Stimulated activated CD4-positive, alpha-beta T cell treated with anti-CD3 and anti-CD28 coated beads, Interleukin-2, amount 100 ng/mL, for 24 hours (primary cell): ENCODE data around the gene NEK7.
A peak's percentile ranks its signal among the peaks of the same experiment; 100 is the strongest.

ENCODE experiments used
- DNase-seq, 2 donors: peaks; one replicate each; pipeline ENCODE4 v3.0.0-alpha.2; 2020

The NEK7 gene

DNA sequence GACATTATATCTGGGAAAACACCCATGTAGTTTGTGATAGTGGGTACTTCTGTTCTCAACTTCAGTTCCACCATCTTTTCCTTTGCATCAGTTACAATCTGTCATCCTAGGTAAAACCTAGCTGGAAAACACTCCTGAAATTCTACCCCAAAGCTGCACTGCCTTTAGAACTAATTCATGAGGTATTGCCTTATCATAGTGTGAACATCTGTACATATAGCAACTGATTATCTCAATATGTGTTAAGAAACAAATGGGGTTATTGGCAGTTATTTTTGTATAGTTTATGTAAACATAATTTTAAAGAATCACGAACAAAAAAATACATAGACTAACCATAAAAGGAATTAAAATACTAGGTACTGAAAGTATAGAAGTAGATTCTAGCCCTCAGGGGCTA lies 6.4 kb upstream of the NEK7 start:
- no peak for DNase-seq

DNA sequence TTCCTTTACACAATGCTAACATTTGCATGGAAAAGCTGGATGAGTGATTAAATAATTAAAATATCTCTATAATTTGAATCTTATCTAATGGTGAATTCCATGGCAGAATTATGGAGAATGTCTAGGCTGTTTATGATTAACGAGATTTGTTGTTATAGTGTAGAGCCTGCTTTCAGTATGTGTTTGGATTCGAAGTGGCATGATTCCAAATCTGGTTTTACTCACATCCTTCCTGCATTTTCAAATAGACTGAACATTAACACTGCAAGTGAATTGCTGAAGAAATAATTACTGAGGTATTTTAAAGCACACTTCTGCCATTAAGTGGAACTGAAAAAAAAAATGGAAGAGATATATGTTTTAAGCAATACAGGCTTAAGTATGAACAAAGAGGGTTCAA lies 5.1 kb upstream of the NEK7 start:
- DNase-seq = no peak

DNA sequence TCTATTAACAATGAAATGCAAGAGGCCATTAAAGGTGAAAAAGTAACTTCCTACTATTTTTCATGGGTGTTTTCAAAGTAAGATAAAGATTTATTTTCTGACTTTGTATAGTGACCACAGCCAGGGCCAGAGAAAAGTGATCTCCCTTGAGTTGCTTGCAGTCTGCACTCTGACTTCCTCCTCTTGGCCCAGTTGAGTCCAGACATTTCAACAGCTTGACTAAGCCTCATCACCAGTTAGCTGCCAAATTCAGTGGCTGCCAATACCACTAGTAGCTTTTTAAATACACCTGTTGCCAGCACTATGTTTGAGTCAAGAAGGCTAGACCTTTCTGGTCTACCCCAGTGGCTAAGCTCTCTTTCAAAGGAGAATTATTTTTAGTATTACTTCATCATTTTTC lies 3.7 kb upstream of the NEK7 start:
- DNase-seq = no peak

DNA sequence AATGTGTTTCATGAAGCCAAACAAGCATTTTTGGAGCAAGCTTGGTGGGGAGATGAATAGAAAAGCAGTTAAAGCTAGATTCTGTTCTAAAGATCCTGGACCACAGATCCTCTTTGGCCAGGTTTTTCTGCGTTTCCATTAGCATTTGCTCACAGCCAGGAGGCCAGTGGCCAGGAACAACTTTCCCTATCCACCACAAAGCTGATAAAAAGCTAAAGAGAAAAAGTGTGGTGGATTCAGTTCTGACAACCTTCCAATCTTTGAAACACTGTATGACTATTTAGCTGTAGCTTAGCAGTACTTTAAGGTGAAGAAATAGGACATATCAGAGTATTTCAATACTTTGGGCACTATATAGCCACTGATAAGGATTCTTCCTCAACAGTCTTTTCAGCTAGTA lies 3.0 kb upstream of the NEK7 start:
- DNase-seq = no peak

DNA sequence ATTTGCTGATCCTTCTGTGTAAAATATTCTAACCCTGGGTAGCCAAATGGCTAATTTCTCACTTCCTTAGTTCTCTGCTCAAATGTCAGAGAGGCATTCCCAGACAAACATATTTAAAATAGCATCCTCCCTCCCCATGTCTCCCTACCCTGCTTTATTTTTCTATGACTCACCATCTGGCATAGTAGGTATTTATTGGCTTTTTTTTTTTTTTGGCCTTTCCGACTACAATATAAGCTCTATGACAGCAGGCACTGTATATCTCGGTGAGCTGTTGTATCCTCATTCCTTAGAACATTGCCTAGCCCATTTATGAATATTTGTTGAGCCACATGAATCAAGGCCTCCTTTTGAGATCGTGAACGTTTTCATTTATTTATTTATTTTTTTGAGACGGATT lies 1.5 kb upstream of the NEK7 start:
- no peak for DNase-seq

DNA sequence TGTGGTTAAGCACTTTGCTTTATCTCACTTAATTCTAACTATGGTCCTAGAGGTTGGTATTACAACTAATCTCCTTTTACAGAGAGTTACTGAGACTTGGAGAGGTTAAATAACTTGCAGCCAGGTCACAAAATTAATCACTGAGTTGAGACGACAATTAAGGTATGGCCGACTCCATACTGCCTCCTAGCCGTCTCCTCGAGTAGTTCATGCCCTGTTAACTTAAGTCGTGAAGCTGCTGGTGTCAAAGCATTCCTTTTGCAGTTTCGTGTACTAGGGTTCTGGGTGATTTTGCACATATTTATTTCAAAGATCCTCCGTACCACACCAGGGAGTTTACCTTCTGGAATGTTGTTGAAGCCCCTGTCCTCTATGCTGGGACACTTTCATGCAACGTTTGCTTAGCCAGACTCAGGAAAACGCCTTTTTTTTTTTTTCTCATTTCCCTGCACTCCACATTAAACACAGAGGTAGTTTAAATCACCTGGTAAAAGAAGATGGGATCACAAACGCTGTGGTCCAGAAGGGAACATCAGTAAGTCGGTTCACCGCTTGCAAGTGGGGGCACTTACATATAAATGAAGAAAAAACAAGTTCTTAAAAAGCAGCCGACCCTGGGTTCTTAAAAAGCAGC lies 570 bp upstream of the NEK7 start:
- peak; percentile 78 to 79 for DNase-seq

DNA sequence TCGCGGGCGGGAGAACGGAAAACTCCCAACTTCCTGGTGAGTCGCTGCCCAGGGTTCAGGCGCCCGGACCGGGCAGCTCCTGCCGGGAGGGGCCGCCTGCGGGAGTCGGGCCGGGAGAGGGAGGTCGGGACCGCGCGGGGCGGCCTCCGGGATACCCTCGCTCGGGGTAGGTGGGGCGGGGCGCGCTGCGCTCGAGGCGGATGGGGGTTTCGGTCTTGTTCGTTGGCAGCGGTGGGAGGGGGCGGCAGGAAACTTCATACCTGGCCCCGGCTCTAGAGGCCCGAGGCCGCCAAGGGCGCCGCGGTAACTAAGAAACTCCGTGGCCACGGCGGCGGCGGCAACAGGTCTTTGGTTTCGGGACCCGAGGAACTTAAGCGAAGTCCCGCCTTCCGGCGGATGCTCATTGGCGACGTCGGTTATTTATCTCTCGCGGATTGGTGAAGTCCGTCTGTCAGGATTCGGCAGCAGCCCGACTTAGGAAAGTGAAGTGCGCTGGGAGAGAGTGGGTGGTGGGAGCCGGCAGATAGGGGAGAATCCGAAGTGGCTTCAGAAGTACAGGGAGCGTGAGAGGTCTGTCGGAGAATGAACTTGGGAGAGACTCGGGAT lies 546 bp downstream of the NEK7 start:
- peak; percentile 82 to 85 for DNase-seq

DNA sequence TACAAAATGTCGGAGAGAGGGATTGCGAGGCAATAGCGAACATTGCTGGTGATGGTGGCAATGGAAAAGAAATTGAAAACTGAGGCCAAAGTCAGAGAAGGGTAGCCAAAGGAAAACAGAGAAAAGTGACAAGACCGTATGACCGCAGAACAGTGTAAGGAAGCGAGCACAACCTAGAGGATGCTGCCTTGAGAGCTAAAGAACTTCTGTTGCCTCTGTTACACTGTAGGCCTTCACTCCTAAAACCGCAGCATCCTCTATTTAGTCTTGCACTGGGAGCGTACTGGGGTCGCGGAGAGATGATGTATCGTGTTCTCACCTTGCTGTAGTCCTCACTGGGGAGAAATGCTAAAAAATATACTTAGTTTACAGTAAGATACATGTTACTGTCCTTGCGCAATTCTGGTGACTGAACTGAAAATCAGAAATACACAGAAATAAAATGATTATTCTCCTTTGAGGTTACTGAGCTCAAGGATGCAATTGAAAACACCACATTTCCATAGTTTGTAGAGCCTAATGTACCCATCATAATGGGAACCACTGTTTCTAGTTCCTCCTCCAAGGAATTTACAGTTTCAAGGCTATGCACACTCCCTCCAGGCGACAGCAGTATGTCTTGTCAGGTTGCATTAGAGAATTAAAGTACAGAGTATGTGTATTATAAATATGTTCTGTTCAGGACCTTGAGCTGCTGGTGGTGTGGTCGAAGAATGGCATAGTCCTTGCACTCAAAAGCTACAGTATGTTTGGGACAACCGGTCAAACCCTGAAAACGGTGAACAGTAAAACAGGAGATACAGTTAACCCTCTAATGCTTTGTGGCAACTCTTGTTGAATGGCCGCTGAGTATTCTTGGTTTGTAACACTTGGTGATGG lies 1.3 kb downstream of the NEK7 start:
- peak; percentile 29 to 30 for DNase-seq

DNA sequence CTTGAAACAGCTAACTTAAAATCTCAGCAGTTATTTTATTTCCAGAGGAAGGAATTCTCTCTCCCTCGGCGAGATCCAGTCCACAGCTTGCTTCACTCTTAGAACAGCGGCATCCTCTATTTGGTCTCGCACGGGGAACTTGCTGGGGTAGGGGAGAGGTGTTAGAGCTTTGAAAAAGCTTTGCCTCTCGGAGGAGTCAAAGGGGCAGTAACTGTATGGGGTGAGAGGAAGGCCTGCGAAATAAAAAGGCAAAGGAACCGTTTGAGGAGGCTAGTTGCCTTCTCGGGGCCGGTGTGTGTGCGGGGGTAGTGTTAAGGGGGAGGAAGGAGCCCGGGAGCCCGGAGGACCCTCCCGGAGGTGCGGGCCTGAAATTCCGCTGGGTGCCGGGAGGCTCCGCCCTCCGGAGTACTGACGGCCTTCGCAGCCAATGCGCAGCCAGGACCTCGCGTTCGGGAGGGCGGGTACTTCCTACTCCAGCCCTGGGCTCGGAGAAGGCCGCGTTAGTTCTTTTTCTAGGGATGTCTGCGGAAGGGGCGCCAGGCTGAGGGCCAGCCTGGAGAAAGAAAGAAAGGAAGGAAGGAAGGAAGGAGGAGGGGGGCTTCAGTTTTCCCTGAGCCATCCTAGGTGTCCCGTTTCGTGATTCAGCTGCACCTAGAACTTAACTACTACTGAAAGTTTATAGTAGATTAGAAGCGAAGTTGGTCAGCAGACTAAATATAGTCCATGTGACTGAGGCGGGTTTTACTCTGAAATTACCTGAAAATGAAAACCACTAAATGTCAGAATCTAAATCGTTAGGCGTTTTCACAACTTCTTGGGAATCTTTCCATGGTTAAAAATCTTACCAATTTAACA lies 2.2 kb downstream of the NEK7 start:
- peak; percentile 88 to 89 for DNase-seq

DNA sequence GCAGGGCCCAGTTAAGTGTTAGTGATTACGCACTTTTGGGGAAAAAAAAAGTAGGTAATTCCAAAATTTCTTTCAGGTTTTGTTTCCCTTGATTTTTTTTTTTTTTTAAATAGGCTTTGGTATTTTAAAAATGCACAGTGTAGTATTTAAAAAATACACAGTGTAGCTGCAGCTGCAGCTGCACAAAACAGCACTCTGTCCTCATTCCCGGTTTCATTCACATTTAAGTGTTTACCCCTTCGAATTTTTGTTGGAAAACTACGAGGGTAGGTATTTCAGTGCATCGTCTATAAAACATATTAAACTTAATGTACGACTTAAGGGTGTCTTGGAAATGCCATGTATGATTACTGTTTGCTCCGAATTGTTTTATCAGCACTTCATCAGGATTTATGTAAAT lies 3.4 kb downstream of the NEK7 start:
- DNase-seq = no peak

DNA sequence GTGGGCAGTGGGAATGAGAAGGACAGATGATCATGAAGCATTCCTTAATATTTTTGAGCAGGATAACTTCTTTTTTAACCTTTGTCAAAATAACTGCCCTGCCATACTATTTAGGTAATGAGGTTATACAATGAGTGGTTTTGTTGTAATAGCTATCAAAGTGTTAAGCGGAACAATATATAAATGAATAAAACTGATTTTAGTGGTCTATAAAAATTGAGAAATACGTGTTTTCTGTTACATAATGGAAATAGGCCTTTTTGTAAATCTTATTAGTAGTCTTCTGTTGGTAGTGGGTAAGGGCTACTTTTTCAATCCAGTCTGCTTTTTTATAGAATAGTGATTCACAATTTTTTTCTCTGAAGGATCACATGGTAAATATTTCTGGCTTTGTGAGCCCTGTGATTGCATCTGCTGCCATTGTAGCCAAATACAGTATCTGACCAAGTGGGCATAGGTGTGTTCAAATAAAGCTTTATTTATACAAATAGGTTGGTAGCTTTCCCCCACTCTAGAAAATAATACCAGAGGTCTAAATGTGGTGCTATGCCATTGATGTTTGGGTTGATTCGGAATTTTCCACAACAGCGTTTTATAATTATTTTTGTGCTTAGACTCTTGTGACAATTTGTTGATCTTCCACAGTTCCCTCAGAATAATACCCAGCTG lies 4.3 kb downstream of the NEK7 start:
- DNase-seq = no peak

DNA sequence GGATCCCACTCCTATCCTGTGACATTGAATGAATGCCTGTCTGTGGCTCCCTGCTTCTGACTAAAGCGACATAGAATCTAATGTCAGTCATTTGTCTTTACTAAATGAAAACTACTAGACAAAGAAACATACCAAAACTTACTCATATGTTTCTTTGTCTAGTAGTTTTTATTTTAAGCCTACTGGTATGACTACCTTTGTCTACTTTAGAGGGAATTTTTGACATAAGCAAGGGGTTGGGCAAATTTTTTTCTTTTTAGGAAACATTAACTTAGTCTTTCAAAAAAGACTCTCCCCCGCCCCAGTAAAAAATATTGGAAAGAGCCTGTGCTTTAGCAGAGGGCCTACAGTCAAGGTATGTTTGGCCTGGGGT lies 4.9 kb downstream of the NEK7 start:
- no peak for DNase-seq

DNA sequence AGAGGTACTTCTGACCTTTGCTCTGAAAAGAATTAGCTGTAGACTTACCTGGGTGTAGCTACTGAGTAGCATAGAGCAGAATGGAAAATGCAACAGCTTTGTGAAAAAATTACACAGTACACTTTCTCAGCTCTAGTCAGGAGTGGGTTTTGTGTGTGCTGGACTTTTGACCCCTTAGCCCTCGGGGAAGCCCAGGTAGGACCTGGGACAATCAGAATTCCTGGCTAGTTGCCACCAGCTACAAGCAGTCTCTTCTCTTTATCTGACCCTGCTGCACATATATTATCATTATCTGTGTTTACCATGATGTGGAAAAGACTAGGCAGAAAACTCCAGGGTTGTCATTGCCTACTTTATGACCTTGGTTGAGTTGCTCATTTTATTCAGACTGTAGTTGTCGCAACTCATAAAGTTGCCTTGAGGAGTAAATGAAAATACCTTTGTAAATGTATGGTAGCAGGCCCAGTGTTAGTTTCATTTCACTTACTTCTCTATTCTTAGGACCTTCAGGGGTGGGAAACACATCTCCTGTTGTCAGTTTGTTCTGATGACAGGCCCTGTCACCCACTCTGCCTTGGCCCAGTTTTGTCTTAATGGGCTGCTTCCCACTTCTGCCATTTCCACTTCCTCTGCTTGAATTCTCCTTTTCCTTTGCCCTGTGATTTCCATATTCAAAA lies 5.4 kb downstream of the NEK7 start:
- DNase-seq = no peak

DNA sequence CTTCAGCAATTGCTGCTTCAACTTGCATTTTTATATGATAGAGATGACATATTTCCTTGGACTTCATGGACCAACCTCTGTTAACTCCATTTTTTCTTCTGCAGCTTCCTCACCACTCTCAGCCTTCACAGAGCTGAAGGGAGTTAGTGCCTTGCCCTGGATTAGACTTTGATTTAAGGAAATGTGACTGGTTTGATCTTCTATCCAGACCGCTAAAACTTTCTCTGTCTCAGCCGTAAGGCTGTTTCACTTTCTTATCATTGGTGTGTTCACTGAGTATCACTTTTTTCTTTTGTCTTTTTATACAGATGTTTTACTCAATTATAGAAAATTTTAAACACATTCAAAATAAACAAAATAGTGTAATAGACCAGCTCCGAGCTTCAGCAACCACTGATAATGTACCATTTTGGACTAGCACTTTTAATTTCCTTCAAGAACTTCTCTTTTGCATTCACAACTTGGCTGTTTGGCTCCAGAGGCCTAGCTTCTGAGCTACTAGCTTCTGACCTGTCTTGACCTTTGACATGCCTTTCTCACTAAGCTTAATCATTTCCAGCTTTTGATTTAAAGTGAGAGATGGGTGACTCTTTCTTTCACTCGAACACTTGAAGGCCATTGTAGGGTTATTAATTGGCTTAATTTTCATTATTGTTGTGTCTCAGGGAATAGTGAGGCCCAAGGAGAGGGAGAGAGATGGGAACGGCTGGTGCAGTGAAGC lies 9.3 kb downstream of the NEK7 start:
- DNase-seq = no peak

DNA sequence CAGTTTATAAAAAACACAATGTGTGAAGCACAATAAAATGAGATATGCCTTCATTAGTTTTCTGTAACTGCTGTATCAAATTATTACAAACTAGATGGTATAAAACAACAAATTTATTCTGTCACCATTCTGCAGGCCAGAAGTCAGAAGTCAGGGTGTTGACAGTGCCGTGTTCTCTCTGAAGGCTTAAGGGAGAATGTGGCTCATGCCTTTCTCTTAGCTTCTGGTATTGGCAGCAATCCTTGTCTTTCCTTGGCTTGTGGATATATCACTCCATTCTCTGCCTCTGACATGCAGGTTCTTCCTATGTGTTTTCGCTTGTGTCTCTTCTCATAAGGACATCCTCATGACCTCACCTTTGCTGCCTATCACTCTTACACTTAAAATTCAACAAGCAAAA lies 10.1 kb downstream of the NEK7 start:
- no peak for DNase-seq

DNA sequence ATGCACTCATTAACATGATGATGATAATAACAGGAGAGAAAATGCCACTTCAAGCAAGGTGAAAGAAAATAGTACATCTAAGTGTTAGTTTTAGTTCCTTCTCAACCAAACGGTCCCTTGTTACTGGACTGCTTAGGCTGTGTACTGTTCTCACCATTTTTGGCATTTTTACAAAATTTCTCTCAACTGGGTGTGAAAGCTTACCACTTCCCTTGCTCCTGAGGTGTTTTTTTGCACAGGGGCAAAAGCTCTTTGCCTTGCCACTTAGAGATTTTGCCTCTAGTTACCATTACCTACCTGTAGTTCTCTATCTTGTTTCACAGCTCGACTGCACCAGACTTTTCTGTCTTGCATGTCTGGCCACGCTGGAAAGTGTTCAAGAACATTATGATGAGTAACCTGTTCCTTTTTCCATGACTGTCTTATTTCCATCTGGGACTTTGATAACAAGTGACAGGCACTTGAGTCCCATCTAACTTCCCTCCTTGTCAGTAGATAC lies 10.7 kb downstream of the NEK7 start:
- DNase-seq = peak; percentile 19 to 42

DNA sequence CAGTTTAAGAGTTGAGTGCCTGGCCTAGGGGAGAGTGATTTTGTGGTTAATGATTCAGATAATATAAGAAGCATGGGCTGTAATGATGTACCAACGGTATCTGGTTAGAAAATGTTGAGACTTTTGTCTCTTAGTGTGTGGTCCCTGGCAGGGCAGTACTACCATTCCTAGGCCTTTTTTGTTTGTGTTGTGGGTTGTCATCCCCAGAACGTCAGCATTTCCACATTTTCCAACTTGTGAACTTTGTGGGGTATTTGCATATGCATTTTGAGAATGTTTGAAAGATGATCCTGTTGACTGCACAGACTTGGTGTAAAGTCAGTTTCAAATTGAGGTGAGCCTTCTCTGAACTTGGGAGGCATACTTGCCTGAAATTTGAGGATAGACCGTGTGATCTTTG lies 11.4 kb downstream of the NEK7 start:
- no peak for DNase-seq

DNA sequence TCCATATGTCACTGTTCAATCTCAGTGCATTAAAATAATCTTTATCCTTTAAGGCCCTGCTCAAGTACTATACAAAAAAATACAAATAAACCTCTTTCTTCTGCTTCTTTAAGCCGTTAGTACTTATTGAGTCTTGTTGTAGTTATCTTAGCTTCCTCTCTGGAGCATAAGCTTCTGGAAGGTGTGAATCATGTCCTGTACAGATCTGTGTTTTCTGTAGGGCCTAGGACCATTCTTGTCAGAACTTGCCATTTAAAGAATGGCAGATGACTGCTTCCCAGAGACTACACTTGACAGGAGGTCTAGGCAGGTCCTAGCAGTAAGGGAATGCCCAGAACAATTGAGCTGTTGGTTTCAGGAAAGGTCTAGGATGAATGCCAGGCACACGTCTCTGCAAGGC lies 12.9 kb downstream of the NEK7 start:
- DNase-seq = no peak

DNA sequence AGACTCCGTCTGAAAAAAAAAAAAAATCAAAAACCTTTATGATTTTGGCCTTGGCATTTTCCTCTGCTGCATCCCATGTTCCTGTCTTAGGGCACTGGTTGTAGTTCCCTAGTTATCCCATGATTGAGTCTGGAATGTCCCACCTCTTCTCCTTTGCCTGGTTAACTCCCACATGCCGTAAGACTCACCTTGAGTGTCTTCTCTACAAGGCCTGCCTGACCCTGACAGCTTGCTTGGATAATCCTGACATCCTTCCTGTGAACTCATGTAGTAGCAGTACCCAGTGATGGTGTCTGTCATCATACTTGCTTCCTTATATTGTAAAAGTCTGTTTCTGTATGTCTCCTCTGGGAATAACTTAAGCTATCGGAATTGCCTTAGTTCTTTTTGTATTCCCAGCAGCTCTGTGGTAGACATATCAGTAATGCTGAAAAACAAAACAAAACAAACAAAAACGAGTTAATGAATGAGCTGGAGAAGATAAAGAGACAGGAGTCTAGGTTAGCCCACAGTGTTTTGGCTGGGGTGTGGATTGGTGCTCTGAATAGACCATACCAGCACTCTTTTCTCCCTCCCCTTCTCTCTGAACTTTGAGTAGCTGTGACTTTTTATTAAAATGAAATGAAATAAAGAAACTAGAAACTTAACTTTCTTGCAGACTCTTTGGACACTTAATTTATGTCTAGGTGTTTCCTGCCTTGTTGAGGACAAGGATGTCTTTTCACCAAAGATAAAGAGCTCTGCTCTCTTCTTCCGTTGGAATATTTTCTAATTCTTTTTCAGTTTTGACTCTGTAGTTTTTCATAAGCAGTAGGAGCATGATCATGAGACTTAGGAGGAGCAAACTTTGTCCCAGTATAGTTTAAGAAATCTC lies 15.1 kb downstream of the NEK7 start:
- DNase-seq = no peak

DNA sequence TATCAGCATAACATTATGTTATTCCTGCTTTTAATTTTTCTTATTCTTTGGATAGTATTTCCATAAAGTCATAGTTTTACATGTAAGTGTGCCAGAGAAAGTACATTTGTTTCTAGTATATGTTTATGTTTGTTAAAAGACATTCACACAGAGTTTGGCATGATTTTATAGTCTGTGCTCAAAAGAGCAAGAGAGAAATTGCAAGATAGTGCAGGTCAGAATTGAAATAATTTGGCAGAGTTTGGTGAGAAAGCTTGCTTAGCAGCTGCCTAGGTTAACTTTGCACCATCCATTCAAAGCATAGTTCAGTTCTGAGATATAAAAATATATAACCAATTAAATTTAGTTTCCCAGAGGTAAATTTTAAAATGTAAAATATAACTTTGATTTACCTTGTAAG lies 17.0 kb downstream of the NEK7 start:
- no peak for DNase-seq
